Esophagus squamous epithelium (tissue), 5 donors: ENCODE measurements around the gene AAGAB. TPM values are rescaled to one million over a fixed set of nuclear protein-coding genes. Genes with fewer than 3 reads are reported as not detected.
"Not testable (repeated sequence)": the region's sequence is repeated elsewhere in the genome, so short reads cannot be mapped to it uniquely, and the experiment has no call there.

ENCODE experiments used
- DNase-seq: peaks from one replicate; lab custom pipeline; 2025; lab: John Stamatoyannopoulos, UW
- H3K27ac ChIP-seq, 4 donors: fragments of 200-600 bp; sonication (generic); one replicate each; pipeline ENCODE4 v1.5.1; 2016 to 2019; ENCODE audit warnings: mild to moderate bottlenecking in 1 of 4
- H3K27me3 ChIP-seq, 4 donors: fragments of 200-600 bp; sonication (generic); 1 replicate in 3 of 4; 2 replicates in 1 of 4; pipeline versions ENCODE4 v1.5.1 to v1.6.0; 2017 to 2021; ENCODE audit warnings: antibody characterized with exemption in 1 of 4
- H3K36me3 ChIP-seq, 3 donors: fragments of 200-600 bp; sonication (generic); one replicate each; pipeline ENCODE4 v1.5.1; 2016 to 2019
- H3K4me1 ChIP-seq, 3 donors: fragments of 200-600 bp; sonication (generic); one replicate each; pipeline ENCODE4 v1.5.1; 2017 to 2019
- H3K4me3 ChIP-seq, 4 donors: fragments of 200-600 bp; sonication (generic); 1 replicate in 3 of 4; 2 replicates in 1 of 4; pipeline ENCODE4 v1.5.1; 2016 to 2019; ENCODE audit warnings: mild to moderate bottlenecking in 2 of 4, moderate library complexity in 1 of 4
- H3K9me3 ChIP-seq, 3 donors: fragments of 200-600 bp; sonication (generic); one replicate each; pipeline ENCODE4 v1.5.1; 2016 to 2019
- CTCF ChIP-seq, 6 experiments: fragments of 450-650 bp in 4 of 6; fragments of 200-600 bp in 2 of 6; sonication (generic) in 2 of 6; IDR thresholded peaks; one replicate each; pipeline ENCODE4 v1.5.1; 2016 to 2019; ENCODE audit warnings: antibody characterized with exemption in 6 of 6, mild to moderate bottlenecking in 4 of 6, moderate library complexity in 4 of 6
- POLR2A ChIP-seq, 4 donors: fragments of 450-650 bp; IDR thresholded peaks; one replicate each; pipeline ENCODE4 v1.6.1; 2017; ENCODE audit warnings: antibody characterized with exemption in 4 of 4, mild to moderate bottlenecking in 4 of 4, moderate library complexity in 3 of 4
- WGBS, 2 donors: methylation state at CpG; one replicate each; pipeline ENCODE4 v1.1.5; 2018; 5-methylcytosine and 5-hydroxymethylcytosine counted together
- intact Hi-C: fragments of 100-400 bp; cut with DNase I; formaldehyde crosslinking; loops from one replicate; pipeline ENCODE4 v1.15.0; 2022
- total RNA-seq, 4 donors: library from RNA; depleted of rRNA; stranded (reverse); fragments of >200 nt; gene quantifications; one replicate each; pipeline ENCODE4 v1.1.0, GENCODE V29; 2016
- donor health status: DM: yes; HTN: yes; CAD: no.

AAGAB gene
- total RNA-seq, 4 donors from 2014 or later, result 16.7 to 35.6 (median 31.4) TPM

GRCh38 chr15:67156834-67157233, 97.6 kb downstream of the AAGAB start:
- Histone ChIP-seq H3K36me3 (peaks cover 0 to 17% (median 0%) of the 10 kb centered on the region in 3 donors), H3K27ac (peak overlapping the region in 2 of 4 donors; percentile 27 to 30), H3K4me3 (no peak overlapping the region), H3K4me1 (peaks cover 6 to 69% (median 38%) of the 10 kb centered on the region in 3 donors), H3K9me3 (no peaks in the 10 kb centered on the region), H3K27me3 (no peaks in the 10 kb centered on the region)
- intact Hi-C loops, result no loop called here
- TF ChIP-seq POLR2A (IDR thresholded peaks at IDR 0.05) (no peak), CTCF (IDR thresholded peaks at IDR 0.05) (no peak)
- 80 to 82% methylated on average over 3 of the region's 3 CpGs for WGBS, 2 donors
- DNase-seq, result no peak

GRCh38 chr15:67156426-67156825, 98.0 kb downstream of the AAGAB start:
- intact Hi-C loops, result no loop called here

GRCh38 chr15:67154249-67154648, 100.2 kb downstream of the AAGAB start:
- no peaks in the 10 kb centered on the region for H3K27me3 ChIP-seq
- H3K4me1 ChIP-seq, result peaks cover 13 to 87% (median 57%) of the 10 kb centered on the region in 3 donors
- DNase-seq, result no peak
- H3K9me3 ChIP-seq, result no peaks in the 10 kb centered on the region
- intact Hi-C loops, result no loop called here
- peaks cover 0 to 17% (median 0%) of the 10 kb centered on the region in 3 donors for H3K36me3 ChIP-seq
- H3K4me3 ChIP-seq, result no peak overlapping the region
- no peak for TF ChIP-seq POLR2A (IDR thresholded peaks at IDR 0.05)
- TF ChIP-seq CTCF (IDR thresholded peaks at IDR 0.05), result no peak
- peak overlapping the region; percentile 11 to 96 (median 62) for H3K27ac ChIP-seq

More at GRCh38 chr15:67156426-67156825, 98.0 kb downstream of the AAGAB start:
- peak overlapping the region in 1 of 4 donors; percentile 30 for H3K27ac ChIP-seq
- no peaks in the 10 kb centered on the region for H3K9me3 ChIP-seq
- WGBS, 2 donors, result 90 to 100% methylated on average over 2 of the region's 2 CpGs
- H3K27me3 ChIP-seq, result no peaks in the 10 kb centered on the region
- TF ChIP-seq CTCF (IDR thresholded peaks at IDR 0.05) (no peak), POLR2A (IDR thresholded peaks at IDR 0.05) (no peak)
- no peak for DNase-seq
- H3K36me3 ChIP-seq, result peaks cover 0 to 17% (median 0%) of the 10 kb centered on the region in 3 donors
- H3K4me3 ChIP-seq, result no peak overlapping the region
- H3K4me1 ChIP-seq, result peaks cover 2 to 69% (median 37%) of the 10 kb centered on the region in 3 donors

GRCh38 chr15:67153044-67153443, 101.4 kb downstream of the AAGAB start:
- DNase-seq, H3K4me3 ChIP-seq, H3K9me3 ChIP-seq, intact Hi-C loops, H3K27me3 ChIP-seq: not testable (repeated sequence)
- Histone ChIP-seq H3K36me3 (peaks cover 0 to 17% (median 0%) of the 10 kb centered on the region in 3 donors), H3K4me1 (peaks cover 21 to 91% (median 63%) of the 10 kb centered on the region in 3 donors), H3K27ac (peak overlapping the region; percentile 32 to 96 (median 64))
- 55 to 78% methylated on average over 3 to 6 of the region's 6 CpGs for WGBS, 2 donors

GRCh38 chr15:67152429-67152828, 102.0 kb downstream of the AAGAB start:
- TF ChIP-seq POLR2A (IDR thresholded peaks at IDR 0.05), result no peak
- WGBS, 2 donors, result 20 to 25% methylated on average over 1 of the region's 1 CpG
- intact Hi-C loops, result no loop called here
- no peaks in the 10 kb centered on the region for H3K27me3 ChIP-seq
- DNase-seq, result no peak
- H3K27ac ChIP-seq, result peak overlapping the region in 2 of 4 donors; percentile 92 to 96
- H3K4me1 ChIP-seq, result peaks cover 22 to 91% (median 63%) of the 10 kb centered on the region in 3 donors
- no peak overlapping the region for H3K4me3 ChIP-seq
- no peaks in the 10 kb centered on the region for H3K9me3 ChIP-seq
- H3K36me3 ChIP-seq, result peaks cover 0 to 17% (median 0%) of the 10 kb centered on the region in 3 donors

Other genes starting within 250 kb of the AAGAB start
- gene SMAD3, start 189.1 kb downstream of the AAGAB start, total RNA-seq, result 100 to 1,000 TPM in 2 of 4 donors, 10 to 100 TPM in 2; 70.8 to 134 (median 105) TPM
- gene IQCH, start 125 bp upstream of the AAGAB start, total RNA-seq, result 1 to 10 TPM in 3 of 4 donors, not detected in 1; 1.9 to 3.1 (median 3.0) TPM